ENCODE results near the gene CASZ1.

- TF ChIP-seq CTCF (IDR thresholded peaks at IDR 0.05; ENCODE audit: borderline replicate concordance, extremely low read depth, low read length, poor library complexity, severe bottlenecking) (no peak), EZH2 (IDR thresholded peaks at IDR 0.05; ENCODE audit: borderline replicate concordance, low read depth, low read length, severe bottlenecking) (no peak)
Measured at GRCh38 chr1:10777749-10778574, 18.5 kb downstream of the CASZ1 start.

All from DND-41 (cell line).